Measurements from ENCODE around the gene GRK4.
"Not testable (repeated sequence)": the region's sequence is repeated elsewhere in the genome, so short reads cannot be mapped to it uniquely, and the experiment has no call there.

The GRK4 gene

DNA sequence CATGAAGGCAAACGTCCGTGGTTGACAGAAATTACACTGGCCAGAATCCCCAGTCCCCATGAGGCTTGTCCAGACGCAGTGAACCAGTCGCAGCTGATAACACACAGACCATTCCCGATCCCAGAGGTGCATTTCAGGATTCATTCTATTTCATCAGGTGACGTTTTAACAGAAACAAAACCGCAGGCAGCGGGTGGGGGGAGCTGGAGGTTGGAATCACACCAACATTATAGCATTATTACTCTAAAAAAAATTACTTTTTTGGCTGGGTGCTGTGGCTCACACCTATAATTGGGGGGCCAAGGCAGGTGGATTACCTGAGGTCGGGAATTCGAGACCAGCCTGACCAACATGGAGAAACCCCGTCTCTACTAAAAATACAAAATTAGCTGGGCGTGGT, 25.4 kb upstream of the GRK4 start:
- Histone ChIP-seq H3K4me3 (ENCODE audit: low read depth, low read length) (no peak overlapping the region), H3K36me3 (ENCODE audit: control insufficient read depth, insufficient read depth, low read length) (peaks cover 69% of the 10 kb centered on the region), H3K27me3 (ENCODE audit: control insufficient read depth, insufficient read depth, low read length) (no peaks in the 10 kb centered on the region), H3K27ac (ENCODE audit: low read depth, low read length) (no peak overlapping the region), H3K9ac (ENCODE audit: low read length) (no peak overlapping the region), H3K4me1 (ENCODE audit: control insufficient read depth, insufficient read depth, low read length) (peaks cover 21% of the 10 kb centered on the region; the same call in 1 of the 2 replicates), H3K9me3 (ENCODE audit: control insufficient read depth, insufficient read depth, low read depth, low read length) (no peaks in the 10 kb centered on the region)

- not testable (repeated sequence) for H3K9ac ChIP-seq (ENCODE audit: low read length); H3K9me3 ChIP-seq (ENCODE audit: control insufficient read depth, insufficient read depth, low read depth, low read length); H3K4me3 ChIP-seq (ENCODE audit: low read depth, low read length); H3K27me3 ChIP-seq (ENCODE audit: control insufficient read depth, insufficient read depth, low read length); H3K27ac ChIP-seq (ENCODE audit: low read depth, low read length)
- peaks cover 70% of the 10 kb centered on the region for H3K36me3 ChIP-seq (ENCODE audit: control insufficient read depth, insufficient read depth, low read length)
- H3K4me1 ChIP-seq (ENCODE audit: control insufficient read depth, insufficient read depth, low read length), result peaks cover 16% of the 10 kb centered on the region; the same call in 1 of the 2 replicates
Observed at GRCh38 chr4:2938411-2938810, 25.0 kb upstream of the GRK4 start.

GRCh38 chr4:2938906-2939305, 24.5 kb upstream of the GRK4 start:
- Histone ChIP-seq H3K4me3 (ENCODE audit: low read depth, low read length) (no peak overlapping the region), H3K9me3 (ENCODE audit: control insufficient read depth, insufficient read depth, low read depth, low read length) (no peaks in the 10 kb centered on the region), H3K9ac (ENCODE audit: low read length) (no peak overlapping the region), H3K36me3 (ENCODE audit: control insufficient read depth, insufficient read depth, low read length) (peaks cover 75% of the 10 kb centered on the region), H3K4me1 (ENCODE audit: control insufficient read depth, insufficient read depth, low read length) (peaks cover 13% of the 10 kb centered on the region; the same call in 1 of the 2 replicates), H3K27ac (ENCODE audit: low read depth, low read length) (no peak overlapping the region), H3K27me3 (ENCODE audit: control insufficient read depth, insufficient read depth, low read length) (no peaks in the 10 kb centered on the region)

DNA sequence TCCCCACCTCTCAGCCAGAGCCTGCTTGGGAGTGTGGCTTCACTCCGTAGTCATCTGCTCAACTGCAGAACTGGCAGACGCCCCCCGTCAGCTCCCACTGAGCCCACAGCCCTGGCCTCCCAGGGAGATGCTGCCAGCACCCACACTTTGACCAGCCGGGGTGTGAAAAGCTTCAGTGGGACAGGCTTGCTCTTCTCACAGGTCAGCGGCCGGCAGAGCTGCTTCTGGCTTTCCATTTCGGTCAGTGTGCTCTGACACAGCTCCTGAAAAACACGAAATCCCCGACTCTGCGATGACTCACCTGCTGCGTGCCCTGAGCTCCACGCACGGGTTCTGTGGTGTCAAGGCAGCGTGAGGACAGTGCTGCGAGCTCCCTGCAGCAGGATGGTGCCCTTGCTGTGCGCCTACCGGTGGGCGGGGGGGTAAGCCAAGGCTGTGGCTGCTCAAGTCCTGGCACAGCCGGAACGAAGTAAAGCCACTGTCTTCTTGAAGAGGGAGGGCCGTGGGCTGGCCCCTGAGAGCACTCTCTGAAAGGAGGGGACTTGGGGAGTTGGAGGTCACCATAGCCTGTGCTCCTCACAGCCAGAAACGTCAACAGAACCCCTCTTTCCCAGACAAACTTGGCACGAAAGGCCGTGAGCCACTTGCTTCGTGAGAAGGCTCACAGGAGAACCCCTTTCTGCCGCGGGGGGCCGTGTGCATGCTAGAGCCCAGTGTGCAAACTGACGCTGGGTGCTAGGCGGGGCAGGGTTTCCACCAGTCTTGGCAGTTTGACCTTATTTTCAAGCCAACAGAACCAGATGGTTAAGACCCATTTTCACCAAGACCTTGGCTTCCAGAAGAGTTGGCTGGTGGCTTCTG, 23.8 kb upstream of the GRK4 start:
- no peaks in the 10 kb centered on the region for H3K27me3 ChIP-seq (ENCODE audit: control insufficient read depth, insufficient read depth, low read length)
- peaks cover 80% of the 10 kb centered on the region for H3K36me3 ChIP-seq (ENCODE audit: control insufficient read depth, insufficient read depth, low read length)
- H3K4me3 ChIP-seq (ENCODE audit: low read depth, low read length), result no peak overlapping the region
- no peaks in the 10 kb centered on the region for H3K9me3 ChIP-seq (ENCODE audit: control insufficient read depth, insufficient read depth, low read depth, low read length)
- H3K27ac ChIP-seq (ENCODE audit: low read depth, low read length), result no peak overlapping the region
- H3K4me1 ChIP-seq (ENCODE audit: control insufficient read depth, insufficient read depth, low read length), result peaks cover 13% of the 10 kb centered on the region; the same call in 1 of the 2 replicates
- no peak overlapping the region for H3K9ac ChIP-seq (ENCODE audit: low read length)

GRCh38 chr4:2940267-2941137, 22.9 kb upstream of the GRK4 start:
- Histone ChIP-seq H3K9ac (ENCODE audit: low read length) (no peak overlapping the region), H3K9me3 (ENCODE audit: control insufficient read depth, insufficient read depth, low read depth, low read length) (no peaks in the 10 kb centered on the region), H3K4me1 (ENCODE audit: control insufficient read depth, insufficient read depth, low read length) (peaks cover 13% of the 10 kb centered on the region; the same call in 1 of the 2 replicates), H3K36me3 (ENCODE audit: control insufficient read depth, insufficient read depth, low read length) (peaks cover 89% of the 10 kb centered on the region), H3K27me3 (ENCODE audit: control insufficient read depth, insufficient read depth, low read length) (no peaks in the 10 kb centered on the region), H3K27ac (ENCODE audit: low read depth, low read length) (no peak overlapping the region), H3K4me3 (ENCODE audit: low read depth, low read length) (no peak overlapping the region)

- no peak overlapping the region for H3K9ac ChIP-seq (ENCODE audit: low read length)
- H3K9me3 ChIP-seq (ENCODE audit: control insufficient read depth, insufficient read depth, low read depth, low read length), result no peaks in the 10 kb centered on the region
- peaks cover 97% of the 10 kb centered on the region for H3K36me3 ChIP-seq (ENCODE audit: control insufficient read depth, insufficient read depth, low read length)
- no peak overlapping the region for H3K4me3 ChIP-seq (ENCODE audit: low read depth, low read length)
- peaks cover 9% of the 10 kb centered on the region; the same call in 1 of the 2 replicates for H3K4me1 ChIP-seq (ENCODE audit: control insufficient read depth, insufficient read depth, low read length)
- H3K27ac ChIP-seq (ENCODE audit: low read depth, low read length), result no peak overlapping the region
- no peaks in the 10 kb centered on the region for H3K27me3 ChIP-seq (ENCODE audit: control insufficient read depth, insufficient read depth, low read length)
Observed at GRCh38 chr4:2941138-2942036, 22.0 kb upstream of the GRK4 start.

- no peaks in the 10 kb centered on the region for H3K9me3 ChIP-seq (ENCODE audit: control insufficient read depth, insufficient read depth, low read depth, low read length)
- H3K27ac ChIP-seq (ENCODE audit: low read depth, low read length), result no peak overlapping the region
- H3K4me3 ChIP-seq (ENCODE audit: low read depth, low read length), result no peak overlapping the region
- H3K27me3 ChIP-seq (ENCODE audit: control insufficient read depth, insufficient read depth, low read length), result no peaks in the 10 kb centered on the region
- peaks cover 6% of the 10 kb centered on the region; the same call in 1 of the 2 replicates for H3K4me1 ChIP-seq (ENCODE audit: control insufficient read depth, insufficient read depth, low read length)
- H3K9ac ChIP-seq (ENCODE audit: low read length), result no peak overlapping the region
- H3K36me3 ChIP-seq (ENCODE audit: control insufficient read depth, insufficient read depth, low read length), result peaks cover 97% of the 10 kb centered on the region
Observed at GRCh38 chr4:2942037-2942531, 21.3 kb upstream of the GRK4 start.

GRCh38 chr4:2942532-2943363, 20.6 kb upstream of the GRK4 start:
- peaks cover 97% of the 10 kb centered on the region for H3K36me3 ChIP-seq (ENCODE audit: control insufficient read depth, insufficient read depth, low read length)
- H3K27me3 ChIP-seq (ENCODE audit: control insufficient read depth, insufficient read depth, low read length), result no peaks in the 10 kb centered on the region
- no peaks in the 10 kb centered on the region for H3K4me1 ChIP-seq (ENCODE audit: control insufficient read depth, insufficient read depth, low read length)
- H3K9ac ChIP-seq (ENCODE audit: low read length), result no peak overlapping the region
- H3K27ac ChIP-seq (ENCODE audit: low read depth, low read length), result no peak overlapping the region
- H3K9me3 ChIP-seq (ENCODE audit: control insufficient read depth, insufficient read depth, low read depth, low read length), result no peaks in the 10 kb centered on the region
- no peak overlapping the region for H3K4me3 ChIP-seq (ENCODE audit: low read depth, low read length)

DNA sequence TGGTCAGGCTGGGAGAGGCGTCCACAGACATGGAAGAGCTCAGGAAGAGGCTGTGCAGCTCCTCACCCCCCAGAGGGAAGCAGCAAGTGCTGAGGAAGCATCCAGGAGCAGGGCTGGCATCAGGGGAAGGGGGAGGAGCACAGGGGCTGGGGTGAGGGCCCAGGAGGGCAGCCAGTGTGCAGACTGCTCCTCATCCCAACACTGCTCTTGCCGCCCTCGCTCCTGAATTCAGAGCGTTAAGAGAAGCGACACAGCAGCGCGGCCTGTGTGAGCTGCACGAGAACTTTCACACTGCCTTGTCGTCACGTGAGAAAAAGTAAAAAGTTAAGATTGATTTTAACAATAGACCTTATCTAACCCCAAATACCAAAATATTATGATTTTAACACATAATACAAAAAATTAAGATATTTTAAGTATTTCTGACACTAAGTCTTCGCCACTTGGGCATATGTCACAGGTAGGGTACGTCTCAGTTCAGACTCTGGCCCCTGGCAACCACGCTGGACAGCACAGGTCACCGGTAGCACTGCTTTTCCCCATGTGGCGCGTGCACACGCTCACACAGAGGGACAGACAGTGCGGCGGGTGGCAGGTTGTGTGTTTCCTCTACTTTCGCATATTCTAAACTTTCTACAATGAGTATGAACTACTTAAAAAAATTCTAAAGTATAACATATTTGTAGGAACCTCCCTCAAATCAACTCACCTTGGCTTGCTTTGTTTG, 19.8 kb upstream of the GRK4 start:
- Histone ChIP-seq H3K27ac (ENCODE audit: low read depth, low read length) (no peak overlapping the region), H3K27me3 (ENCODE audit: control insufficient read depth, insufficient read depth, low read length) (no peaks in the 10 kb centered on the region), H3K4me1 (ENCODE audit: control insufficient read depth, insufficient read depth, low read length) (no peaks in the 10 kb centered on the region), H3K9ac (ENCODE audit: low read length) (no peak overlapping the region), H3K36me3 (ENCODE audit: control insufficient read depth, insufficient read depth, low read length) (peaks cover 97% of the 10 kb centered on the region), H3K9me3 (ENCODE audit: control insufficient read depth, insufficient read depth, low read depth, low read length) (no peaks in the 10 kb centered on the region), H3K4me3 (ENCODE audit: low read depth, low read length) (no peak overlapping the region)

Data from HUES6 (cell line).